GM12801 (cell line): ENCODE measurements around the gene ITLN2.

ENCODE experiments used
- CTCF ChIP-seq: IDR thresholded peaks from one replicate; pipeline ENCODE4 v1.5.1; 2011; ENCODE audit warnings: control low read depth; ENCODE audit not compliant: insufficient read length; ENCODE audit errors: extremely low read depth

Gene ITLN2

DNA sequence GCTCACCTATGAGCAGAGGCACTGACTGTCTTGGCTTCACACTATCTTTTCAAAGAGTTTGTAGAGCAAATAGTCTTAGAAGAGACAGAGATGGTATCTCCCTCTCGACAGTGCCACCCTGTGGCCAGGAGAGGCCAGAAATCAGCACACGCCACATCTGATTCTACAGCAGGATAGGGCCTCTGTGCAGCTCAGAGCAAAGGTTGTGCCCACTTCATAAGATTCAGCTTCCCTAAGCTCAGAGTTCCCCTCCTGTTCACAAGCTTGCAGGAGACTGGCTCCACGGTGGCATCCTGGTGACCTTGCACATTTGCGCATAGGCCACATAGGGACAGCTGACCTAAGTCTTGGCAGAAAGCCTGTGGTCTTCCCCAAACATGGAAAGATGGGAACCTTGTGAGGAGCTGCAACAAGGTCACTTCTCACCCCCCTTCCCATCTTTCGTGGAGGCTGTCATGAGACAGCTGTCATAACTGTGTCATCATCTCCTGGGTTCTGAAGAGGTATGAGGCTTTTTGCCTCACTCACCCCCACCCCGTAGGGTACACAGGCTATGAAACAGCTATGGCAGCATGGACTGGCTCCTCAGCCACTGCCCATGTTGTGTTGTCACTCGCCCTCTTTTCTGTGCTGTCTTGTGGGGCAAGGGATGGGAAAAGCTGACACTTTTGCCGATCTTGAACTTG is 3.0 kb downstream of the ITLN2 start:
- no peak for TF ChIP-seq CTCF

- no peak for TF ChIP-seq CTCF
Observed at GRCh38 chr1:160950657-160951056, 4.0 kb downstream of the ITLN2 start.

DNA sequence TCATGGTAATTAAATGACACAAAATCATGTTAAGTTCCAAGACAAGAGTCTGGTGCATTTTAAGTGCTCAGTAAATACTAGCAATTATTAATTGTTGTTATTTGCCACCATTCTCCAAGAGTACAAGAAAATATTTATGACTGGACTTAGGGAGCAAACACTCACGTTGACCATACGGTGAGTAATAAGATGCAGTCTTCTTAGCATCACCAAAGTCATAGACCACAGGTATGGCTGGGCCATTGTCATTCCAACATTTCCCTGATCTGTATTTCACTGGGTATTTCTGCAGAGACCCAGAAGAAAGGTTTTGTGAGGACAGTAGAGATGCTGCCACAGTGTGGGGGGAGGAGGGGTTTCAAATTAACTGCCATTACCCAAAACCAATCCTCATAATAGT is 4.7 kb downstream of the ITLN2 start:
- no peak for TF ChIP-seq CTCF

DNA sequence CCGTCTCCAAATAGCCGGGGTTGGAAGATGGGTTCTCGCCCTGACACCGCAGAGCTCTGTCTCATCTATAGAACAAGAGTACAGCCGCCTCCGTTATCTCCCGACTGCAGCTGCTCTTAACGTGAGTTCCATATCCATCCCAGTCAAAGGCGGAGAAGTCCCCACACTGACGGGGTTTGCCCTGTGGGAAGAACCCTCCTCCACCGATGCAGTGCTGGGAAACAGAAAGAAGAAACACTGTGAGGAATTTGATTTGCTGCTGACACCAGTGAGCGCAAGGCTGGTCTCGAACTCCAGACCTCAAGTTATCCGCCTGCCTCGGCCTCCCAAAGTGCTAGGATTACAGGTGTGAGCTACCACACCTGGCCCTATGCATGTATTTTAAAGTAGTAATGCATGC is 9.5 kb downstream of the ITLN2 start:
- no peak for TF ChIP-seq CTCF

GRCh38 chr1:160942926-160943325 is 11.7 kb downstream of the ITLN2 start:
- TF ChIP-seq CTCF = no peak

DNA sequence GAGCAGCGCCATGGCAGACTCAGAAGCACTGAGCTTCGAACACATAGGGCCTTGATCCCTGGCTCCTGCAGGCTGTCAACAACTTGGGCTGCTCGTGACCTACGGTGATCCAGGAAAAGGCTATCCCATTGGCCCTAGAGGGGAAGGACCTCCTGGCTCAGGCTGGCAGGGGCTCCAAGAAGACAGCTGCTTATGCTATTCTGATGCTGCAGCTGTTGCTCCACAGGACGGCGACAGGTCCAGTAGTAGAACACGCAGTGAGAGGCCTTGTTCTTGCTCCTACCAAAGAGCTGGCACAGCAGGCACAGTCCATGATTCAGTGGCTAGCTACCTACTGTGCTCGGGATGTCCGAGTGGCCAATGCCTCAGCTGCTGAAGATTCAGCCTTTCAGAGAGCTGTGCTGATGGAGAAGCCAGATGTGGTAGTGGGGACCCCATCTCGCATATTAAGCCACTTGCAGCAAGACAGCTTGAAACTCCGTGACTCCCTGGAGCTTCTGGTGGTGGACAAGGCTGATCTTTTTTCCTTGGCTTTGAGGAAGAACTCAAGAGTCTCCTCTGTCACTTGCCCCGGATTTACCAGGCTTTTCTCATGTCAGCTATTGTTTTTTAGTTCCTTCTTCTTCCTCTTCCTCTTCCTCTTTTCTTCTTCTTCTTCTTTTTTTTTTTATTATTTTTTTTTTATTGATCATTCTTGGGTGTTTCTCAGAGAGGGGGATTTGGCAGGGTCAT is 18.9 kb downstream of the ITLN2 start:
- TF ChIP-seq CTCF = no peak

DNA sequence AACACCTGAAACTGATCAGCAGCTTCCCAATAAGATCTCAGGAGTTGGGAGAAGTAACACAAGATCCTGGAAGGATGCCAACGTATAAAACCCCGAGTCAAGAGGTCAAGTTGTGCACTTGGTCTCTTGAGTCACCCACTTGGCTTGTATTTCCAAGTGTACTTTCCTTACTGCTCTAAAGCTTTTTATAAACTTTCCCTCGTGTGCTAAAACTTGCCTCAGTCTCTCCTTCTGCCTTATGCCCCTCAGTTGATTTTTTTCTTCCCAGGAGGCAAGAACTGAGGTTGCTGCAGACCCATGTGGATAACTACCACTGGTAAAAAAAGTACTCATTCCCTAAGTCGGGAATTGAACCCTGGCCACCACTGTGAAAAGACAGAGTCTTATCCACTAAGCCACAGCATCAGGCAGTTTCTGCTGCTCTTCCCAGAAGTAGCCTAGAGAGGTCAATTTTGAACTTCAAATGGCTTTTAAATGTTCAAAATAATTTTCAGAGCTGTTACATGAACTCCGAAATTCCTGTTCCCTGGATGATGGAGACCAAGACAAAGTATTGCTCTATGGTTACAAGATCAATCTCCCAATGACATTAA is 28.9 kb downstream of the ITLN2 start:
- TF ChIP-seq CTCF = no peak
